Activated T-cell treated with anti-CD3 and anti-CD28 coated beads for 1 hour (primary cell): ENCODE results near the gene MARCHF2.
"Not testable (repeated sequence)": the region's sequence is repeated elsewhere in the genome, so short reads cannot be mapped to it uniquely, and the experiment has no call there.

Experiments used
- DNase-seq: peaks from one replicate; pipeline ENCODE4 v3.0.0-alpha.2; 2020; ENCODE audit warnings: low read depth

Gene MARCHF2

DNA sequence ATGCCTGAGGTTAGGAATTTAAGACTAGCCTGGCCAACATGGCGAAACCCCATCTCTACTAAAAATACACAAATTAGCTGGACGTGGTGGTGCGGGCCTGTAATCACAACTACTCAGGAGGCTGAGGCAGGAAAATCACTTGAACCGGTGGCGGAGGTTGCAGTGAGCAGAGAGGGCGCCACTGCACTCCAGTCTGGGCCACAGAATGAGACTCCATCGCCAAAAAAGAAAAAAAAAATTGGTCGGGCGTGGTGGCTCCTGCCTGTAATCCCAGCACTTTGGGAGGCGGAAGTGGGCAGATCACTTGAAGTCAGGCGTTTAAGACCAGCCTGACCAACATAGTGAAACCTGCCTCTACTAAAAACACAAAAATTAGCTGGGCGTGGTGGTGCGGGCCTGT is 2.4 kb upstream of the MARCHF2 start:
- DNase-seq, result not testable (repeated sequence)

DNA sequence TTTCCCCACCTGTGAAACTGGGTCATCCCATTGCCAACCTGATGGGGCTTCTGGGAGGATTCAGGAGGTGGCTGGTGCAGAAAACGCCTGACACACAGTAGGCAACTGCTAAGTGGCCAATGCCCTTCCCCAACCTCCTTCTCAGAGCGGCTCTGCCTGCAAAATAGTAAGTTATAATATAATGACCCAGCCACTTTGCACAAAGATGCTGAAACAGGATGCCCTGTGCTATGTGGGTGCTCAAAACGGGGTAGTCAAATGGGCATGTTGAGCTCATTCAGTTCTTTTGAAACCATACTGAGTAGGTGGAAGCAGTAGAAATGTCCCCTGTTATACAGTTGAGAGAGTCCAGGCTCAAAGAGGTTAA is 507 bp downstream of the MARCHF2 start:
- DNase-seq, result no peak

DNA sequence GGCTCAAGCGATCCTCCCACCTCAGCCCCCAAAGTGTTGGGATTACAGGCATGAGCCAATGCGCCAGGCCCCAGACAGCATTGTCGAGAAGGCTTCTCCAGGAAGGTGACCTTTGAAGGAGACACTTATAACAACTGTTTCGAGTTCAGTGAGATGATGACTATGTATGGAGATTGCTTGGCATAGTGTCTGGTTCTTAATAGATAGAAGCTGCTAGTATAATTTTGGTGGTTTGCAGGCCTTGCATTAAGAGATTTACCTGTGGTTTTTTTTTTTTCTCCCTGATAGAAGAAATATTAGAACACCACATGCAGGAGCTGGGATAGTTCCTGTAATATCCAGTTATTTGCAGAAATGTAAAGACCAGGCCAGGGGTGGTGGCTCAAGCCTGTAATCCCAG is 3.7 kb downstream of the MARCHF2 start:
- no peak for DNase-seq

DNA sequence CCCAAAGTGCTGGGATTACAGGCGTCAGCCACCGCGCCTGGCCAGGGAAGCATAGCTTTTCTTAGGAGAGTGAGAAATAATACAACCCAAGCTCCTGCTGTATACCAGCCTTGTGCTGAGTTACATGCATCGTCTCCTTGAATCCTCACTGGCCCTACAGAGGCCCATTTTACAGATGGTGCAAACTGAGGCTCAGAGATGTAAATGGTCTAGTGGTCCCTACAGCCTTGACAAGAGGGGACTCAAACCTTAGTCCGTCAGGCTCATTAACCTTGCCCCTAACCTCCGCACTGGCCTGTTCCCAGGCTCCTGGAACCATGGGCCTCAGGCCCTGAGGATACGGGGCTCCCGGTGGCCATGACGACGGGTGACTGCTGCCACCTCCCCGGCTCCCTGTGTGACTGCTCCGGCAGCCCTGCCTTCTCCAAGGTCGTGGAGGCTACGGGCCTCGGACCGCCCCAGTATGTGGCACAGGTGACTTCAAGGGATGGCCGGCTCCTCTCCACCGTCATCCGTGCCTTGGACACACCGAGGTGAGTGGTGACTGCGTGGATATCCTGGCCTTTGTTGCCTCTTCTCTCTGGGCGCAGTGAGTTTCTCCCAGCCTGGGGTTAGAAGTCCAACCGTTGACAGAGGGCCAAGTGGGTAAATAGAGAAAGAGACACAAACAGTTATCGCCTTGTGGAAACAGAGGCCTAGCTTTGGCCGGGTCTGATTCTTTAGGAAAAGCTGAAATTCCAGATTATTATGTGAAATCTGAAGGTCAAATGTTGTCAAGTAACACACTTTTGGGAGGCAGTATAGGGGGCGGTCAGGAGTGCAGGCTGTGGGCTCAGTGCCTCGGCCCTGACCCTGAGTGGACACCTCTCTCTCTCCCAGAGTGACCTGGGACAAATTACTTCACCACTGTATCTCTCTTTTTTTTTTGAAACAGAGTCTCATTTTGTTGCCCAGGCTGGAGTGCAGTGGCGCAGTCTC is 8.7 kb downstream of the MARCHF2 start:
- DNase-seq, result no peak

DNA sequence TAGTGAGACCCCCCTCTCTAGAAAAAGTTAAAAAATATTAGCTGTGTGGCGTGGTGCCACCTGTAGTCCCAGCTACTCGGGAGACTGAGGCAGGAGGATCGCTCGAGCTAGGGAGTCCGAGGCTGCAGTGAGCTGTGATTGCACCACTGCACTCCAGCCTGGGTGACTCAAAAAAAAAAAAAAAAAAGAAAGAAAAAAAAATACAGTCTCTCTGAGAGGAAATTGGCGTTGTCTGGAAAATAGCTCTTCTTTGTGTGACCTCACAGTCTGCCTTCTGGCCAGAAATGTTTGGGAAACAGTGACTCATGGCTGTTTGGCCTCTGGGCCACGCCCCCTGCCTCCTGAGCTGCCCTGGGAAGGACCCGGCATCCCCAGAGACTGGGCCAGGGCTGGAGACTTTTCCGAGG is 10.7 kb downstream of the MARCHF2 start:
- no peak for DNase-seq

DNA sequence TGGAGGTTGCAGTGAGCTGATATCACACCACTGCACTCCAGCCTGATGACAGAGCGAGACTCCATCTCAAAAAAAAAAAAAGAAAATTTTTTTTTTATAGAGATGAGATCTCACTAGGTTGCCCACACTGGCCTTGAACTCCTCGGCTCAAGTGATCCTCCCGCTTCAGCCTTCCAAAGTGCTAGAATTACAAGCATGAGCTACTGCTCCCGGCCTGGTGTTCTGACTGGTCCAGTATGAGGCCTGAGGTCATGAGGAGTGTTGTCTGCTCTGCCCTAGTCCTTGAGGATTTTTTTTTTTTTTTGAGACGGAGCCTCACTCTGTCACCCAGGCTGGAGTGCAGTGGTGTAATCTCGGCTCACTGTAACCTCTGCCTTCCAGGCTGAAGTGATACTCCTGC is 12.2 kb downstream of the MARCHF2 start:
- not testable (repeated sequence) for DNase-seq

DNA sequence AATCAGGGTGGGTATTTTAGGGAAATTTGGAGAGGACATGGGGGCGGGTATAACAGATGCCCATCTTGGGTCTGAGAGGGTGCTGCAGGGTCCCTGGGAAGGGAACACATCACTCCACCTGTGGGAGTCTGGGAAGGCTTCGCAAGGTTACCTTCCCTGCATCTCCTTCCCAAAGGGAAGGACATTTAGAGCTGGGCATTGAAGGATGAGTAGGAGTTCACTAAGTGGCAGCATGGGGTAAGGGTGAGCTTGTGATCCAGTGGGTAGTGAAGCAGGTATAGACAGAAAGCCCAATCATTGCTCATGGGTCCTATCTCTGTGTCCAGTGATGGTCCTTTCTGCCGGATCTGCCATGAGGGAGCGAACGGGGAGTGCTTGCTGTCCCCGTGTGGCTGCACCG is 13.2 kb downstream of the MARCHF2 start:
- no peak for DNase-seq

DNA sequence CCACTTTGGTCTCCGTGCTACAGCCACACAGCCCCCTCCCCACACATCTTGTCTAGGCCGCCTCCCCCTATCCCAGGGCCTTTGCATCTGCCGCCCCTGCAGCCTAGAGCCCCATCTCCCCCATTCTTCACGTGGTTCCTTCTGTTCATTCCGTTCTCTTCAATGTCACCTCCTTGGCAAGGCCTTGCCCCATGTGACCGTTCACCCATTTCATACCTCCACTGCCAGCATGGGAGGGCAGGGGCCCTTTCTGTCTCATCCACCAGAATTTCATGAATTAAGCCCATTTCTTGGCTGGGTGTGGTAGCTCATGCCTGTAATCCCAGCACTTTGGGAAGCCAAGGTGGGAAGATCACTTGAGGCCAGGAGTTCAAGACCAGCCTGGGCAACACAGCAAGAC is 15.9 kb downstream of the MARCHF2 start:
- no peak for DNase-seq

DNA sequence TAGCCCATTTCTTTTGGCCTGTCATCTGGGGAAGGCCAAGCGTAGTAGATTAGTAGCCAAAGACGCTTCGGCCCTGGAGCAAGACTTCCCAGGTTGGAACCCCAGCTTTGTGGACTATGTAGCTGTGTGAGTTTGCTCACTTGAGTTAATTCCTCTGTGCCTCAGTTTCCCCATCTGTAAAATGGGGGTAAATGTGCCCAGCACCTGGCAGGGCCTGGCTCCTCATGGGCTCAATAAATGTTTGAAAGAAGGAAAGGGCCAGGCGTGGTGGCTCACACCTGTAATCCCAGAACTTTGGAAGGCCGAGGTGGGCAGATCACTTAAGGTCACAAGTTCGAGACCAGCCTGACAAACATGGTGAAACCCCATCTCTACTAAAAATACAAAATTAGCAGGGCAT is 16.7 kb downstream of the MARCHF2 start:
- DNase-seq, result no peak

DNA sequence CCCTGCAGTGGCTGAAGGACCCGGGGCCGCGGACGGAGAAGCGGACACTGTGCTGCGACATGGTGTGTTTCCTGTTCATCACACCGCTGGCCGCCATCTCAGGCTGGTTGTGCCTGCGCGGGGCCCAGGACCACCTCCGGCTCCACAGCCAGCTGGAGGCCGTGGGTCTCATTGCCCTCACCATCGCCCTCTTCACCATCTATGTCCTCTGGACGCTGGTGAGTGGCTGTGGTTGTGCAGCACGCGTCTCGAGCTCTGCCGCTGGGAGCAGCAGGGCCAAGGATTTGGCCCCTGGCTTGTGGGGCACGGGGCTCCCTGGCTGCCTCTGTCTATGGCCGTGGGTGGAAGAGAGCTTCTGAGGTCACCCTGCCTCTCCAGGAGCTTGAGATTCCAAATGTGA is 17.5 kb downstream of the MARCHF2 start:
- DNase-seq, result no peak

DNA sequence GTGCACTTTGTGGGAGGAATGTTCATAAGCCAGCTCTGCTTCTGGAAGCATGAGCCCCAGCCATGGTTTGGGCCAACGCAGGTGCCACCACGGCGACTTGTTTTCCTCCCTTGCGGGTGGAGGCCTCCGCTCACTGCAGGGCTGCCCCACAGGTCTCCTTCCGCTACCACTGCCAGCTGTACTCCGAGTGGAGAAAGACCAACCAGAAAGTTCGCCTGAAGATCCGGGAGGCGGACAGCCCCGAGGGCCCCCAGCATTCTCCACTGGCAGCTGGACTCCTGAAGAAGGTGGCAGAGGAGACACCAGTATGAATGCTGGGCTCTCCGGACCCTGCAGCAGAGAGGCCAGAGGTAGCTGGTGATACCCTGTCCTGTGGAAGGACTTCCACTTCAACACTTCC is 25.1 kb downstream of the MARCHF2 start:
- no peak for DNase-seq

DNA sequence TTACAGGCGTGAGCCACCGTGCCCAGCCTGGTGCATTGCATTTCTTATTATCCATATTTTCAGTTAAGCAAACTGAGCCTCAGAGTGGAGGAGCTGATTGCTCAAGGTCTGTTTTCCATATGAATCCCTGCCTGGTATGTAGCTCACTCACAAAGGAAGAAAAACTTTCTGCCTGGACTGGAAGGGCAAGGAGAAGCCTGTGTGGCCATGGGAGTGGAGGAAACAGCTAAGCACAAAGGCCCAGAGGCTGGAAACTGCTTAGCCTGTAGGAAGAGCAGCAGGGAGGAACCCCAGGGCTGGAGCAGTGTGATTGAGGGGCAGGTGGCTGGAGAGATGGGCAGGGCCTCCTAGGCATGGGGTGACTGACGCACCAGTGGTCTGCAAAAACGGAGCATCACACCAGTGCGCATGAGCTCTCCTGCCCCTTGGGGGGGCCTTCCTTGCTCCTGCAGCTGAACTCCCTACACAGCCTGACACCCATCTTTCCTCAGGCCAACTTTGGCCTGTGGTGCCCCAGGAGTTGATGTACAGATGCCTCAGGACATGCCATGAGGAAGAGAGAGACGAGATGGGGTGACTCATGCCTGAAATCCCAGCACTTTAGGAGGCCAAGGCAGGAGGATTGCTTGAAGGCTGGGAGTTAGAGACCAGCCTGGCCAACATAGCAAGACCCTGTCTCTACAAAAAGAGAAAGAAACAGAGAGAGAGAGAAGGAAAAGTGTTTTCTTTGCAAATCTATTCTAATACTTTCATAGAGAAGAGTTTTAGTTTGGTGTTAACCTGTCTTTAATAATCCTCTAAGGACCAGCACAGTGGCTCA is 28.8 kb downstream of the MARCHF2 start:
- DNase-seq, result no peak

DNA sequence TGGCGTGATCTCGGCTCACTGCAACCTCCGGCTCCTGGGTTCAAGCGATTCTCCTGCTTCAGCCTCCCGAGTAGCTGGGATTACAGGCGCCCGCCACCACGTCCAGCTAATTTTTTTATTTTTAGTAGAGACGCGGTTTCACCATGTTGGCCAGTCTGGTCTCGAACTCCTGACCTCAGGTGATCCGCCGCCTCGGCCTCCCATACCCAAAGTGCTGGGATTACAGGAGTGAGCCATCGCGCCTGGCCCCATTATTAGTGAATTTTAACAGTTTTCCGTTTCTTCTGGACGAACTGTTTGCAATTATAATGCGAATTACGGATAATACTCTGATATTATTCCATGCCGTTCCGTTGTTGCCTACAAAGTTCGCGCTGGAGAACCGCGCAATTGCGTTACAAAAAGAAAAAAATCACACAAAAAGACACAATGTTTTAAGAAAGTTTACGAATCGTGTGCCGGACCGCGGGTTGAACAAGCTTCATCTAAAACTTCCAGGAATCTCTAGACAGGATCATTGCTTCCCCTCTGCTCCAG is 31.1 kb downstream of the MARCHF2 start:
- DNase-seq, result not testable (repeated sequence)

DNA sequence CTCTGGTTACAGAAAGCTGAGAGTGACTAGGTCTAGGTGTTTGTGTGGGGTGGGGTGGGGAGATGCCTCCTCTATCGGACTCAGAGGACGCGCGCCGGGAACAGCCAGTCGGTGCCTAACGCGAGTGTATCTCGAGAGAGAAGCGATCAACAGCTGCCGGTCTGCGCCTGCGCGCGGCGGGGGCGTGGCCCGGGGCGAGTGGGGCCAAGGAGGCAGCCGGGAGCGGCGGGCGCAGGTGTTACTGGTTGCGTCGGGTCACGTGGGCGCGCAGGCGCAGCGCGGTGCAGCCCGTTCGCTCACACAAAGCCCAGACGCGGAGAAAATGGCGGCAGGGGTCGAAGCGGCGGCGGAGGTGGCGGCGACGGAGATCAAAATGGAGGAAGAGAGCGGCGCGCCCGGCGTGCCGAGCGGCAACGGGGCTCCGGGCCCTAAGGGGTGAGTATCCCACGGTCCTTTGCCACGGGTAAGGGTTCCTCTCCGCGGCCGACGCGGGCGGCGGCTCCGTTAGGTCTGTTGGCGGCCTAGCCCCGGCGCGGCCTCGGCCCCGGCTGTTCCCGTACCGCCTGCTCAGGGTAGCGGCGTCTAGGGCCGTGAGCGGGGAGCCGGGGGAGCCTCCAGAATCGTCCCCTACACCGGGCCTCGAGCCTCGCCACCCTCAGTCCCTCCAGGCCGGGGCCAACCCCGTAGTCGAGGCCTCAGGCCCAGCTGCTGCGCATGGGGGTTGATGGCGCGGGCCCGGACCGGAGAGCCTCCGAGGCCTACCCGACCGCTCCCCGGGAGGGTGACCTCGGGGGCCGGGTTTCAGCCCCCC is 31.8 kb downstream of the MARCHF2 start, which contains the start of gene HNRNPM:
Gene HNRNPM, plus strand, starts transcription at position 299 of the 811 bp plus-strand sequence. Its CDS starts 24 bp downstream, at position 323.
- peak; percentile 100 for DNase-seq

DNA sequence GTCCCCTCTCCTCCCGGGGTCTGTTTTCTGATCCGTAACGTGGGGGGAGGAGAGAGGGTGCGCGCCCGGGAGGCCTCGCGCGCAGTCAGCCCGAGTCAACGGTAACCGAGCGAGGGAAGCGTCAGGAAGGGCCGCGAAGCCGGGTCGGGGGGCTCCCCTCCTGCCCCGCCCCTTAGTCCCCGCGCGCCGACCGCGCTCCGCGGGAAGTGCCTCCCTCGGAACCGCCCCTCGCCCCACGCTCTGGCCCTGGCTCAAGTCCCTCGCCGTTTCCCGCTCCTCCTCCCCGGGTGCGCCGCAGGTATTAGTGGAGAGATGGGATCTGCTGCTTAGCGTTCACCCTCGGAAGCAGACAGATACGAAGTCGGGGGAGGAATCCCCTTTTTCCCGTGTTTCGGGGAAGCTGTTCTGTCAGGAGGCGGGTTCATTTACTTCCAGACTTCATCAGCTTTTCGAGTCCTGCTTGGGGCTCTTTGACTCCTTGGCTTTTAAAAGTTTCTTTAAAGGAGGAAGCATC is 32.4 kb downstream of the MARCHF2 start:
- peak; percentile 18 for DNase-seq

DNA sequence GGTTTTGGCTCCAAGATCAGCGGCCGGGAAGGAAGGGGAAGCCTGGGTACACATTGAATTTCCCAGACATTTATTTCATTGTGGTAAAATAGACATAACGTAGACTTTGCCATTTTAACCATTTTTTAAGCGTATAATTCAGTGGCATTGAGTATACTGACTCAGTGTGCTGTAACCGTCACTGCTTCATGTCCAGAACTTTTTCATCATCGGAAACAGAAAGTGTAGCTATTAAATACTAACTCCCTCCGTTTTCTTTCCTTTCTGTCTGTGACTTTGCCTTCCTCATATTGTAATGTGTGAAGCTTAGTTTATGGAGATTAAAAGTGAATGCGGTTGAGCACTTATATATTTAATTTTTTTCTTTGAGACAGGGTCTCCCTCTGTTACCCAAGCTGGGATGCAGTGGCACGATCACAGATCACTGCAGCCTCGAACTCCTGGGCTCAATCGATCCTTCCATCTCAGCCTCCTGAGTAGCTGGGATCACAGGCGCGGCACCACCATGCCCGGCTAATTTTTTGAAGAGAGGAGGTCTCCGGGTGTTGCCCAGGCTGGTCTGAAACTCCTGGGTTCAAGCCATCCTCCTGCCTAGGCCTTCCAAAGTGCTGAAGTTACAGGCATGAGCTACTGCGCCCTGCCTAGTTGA is 33.1 kb downstream of the MARCHF2 start:
- no peak for DNase-seq

DNA sequence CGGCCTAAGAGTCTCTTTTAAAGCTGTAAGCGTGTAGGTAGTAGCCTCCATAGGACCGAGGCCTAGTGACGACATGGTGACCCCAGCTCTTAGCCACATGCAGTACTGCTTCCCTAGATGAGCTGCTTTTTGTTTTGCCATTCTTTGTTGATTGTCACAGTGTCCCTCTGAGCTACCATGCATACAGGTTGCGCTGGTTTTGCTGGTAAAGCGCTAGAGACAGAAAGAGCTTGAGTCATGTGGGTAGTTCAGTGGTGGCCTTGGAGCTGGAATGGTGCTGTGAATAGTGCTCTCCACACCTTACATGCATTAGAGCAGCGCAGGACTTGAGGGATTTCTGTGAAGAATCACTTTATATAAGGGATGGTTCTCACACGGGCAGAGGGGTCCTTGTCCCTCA is 36.7 kb downstream of the MARCHF2 start:
- no peak for DNase-seq

DNA sequence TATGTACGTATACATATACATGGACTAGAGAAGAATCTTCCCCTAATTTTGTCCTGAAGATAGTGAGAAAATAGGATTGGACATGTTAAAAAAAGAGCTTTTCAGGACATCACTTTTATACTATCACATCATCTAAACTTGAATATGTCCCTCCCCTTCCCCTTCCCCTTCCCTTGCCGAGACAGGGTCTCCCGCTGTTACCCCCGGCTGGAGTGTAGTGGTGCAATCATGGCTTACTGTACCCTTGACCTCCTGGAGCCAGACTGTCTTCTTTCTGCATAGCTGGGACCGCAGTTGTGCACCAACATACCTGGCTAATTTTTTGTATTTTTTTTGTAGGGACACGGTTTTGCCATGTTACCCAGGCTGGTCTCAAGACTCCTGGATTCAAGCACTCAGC is 38.3 kb downstream of the MARCHF2 start:
- no peak for DNase-seq

DNA sequence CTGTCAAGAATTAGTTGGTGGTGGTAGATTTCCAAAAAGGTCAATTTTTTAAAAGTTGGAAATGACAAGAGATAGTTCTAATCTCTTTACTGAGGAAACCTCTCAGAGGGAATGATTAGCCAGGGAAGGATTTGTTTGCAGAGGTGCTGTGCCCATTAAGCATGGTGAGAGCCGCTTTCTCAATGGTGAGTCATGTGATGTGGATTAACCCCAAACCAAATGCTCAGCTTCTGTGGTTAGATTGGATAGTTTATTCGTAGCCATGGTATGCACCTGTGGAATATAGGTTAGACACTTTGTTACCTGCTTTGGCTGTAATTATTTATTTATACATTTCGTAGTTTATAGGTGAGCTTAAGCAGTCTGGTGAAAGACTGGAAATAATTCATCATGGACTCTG is 38.8 kb downstream of the MARCHF2 start:
- DNase-seq, result no peak

DNA sequence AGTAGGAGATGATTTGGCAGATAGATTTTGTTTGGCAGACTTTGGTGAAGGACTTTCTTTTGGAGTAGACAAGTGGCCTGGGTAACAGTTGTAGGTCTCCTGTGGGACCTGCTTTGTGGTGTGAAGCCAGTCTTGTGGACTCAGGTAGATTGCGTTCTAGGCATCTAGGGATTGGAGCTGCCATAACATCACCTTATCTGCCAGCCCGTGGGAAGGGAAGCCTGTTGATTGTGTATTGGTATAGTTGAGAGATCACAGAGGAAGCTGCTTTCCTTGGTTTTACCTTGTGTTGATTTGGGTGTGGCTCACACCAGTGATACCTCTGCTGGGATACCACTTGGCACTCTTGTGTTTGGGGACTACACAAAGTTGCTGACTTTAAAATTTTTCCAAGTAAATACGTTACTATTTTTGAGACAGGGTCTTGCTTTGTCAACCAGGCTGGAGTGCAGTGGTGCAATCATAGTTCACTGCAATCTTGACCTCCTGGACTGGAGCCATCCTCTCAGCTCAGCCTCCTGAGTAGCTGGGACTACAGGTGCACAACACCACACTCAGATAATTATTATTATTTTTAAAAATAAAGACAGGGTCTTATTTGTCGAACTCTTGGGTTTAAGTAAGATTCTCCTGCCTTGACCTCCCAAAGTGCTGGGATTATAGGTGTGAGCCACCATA is 39.5 kb downstream of the MARCHF2 start:
- DNase-seq, result no peak

DNA sequence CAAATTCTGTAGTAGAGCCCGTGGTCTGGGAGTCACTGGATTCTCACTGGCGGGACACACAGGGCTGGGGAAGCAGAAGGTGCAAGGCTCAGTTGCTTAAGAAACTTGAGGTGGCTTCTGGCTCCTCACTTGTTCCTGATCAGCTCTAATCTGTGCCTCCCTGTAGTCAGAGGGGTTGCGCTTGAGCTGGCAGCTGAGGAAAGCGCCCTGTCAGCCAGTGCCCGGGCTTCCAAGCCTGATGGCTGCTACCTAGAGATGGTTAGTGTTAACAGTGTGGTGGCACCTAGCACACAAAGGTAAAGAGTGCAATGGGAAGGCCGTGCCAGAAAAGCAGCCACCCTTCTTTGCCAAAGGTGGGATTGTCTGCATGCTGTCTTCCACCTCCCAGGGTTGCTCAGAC is 40.5 kb downstream of the MARCHF2 start:
- no peak for DNase-seq
